ENCODE data around the gene DOHH.

The DOHH gene

GRCh38 chr19:3467437-3468198 lies 32.9 kb downstream of the DOHH start:
- H3K4me1 ChIP-seq, result no peaks in the 10 kb centered on the region
- peaks cover 5% of the 10 kb centered on the region; the same call in 1 of the 2 replicates for H3K36me3 ChIP-seq (replicated peaks)
- DNase-seq (ENCODE audit: low spot score in 2 of 2), result no peak
- H3K9me3 ChIP-seq, result 0 out of 2 replicates have a peak, but pooled peaks cover 2% of the 10 kb centered on the region
- H3K4me3 ChIP-seq, result no peak overlapping the region
- in situ Hi-C loops (cut with MboI; ENCODE audit: low sequenced_read_pairs), result no loop called here
- H3K27me3 ChIP-seq (ENCODE audit: low read depth), result no peaks in the 10 kb centered on the region

GRCh38 chr19:3466635-3467034 lies 33.8 kb downstream of the DOHH start:
- 0 out of 2 replicates have a peak, but pooled peaks cover 2% of the 10 kb centered on the region for H3K9me3 ChIP-seq
- DNase-seq (ENCODE audit: low spot score in 2 of 2), result no peak
- no peak overlapping the region for H3K4me3 ChIP-seq
- no peaks in the 10 kb centered on the region for H3K27me3 ChIP-seq (ENCODE audit: low read depth)
- no peaks in the 10 kb centered on the region for H3K4me1 ChIP-seq
- H3K36me3 ChIP-seq (replicated peaks), result peaks cover 9% of the 10 kb centered on the region; the same call in 1 of the 2 replicates
- in situ Hi-C loops (cut with MboI; ENCODE audit: low sequenced_read_pairs), result no loop called here

- H3K27me3 ChIP-seq (ENCODE audit: low read depth), result no peaks in the 10 kb centered on the region
- in situ Hi-C loops (cut with MboI; ENCODE audit: low sequenced_read_pairs), result no loop called here
- H3K4me1 ChIP-seq, result no peaks in the 10 kb centered on the region
- DNase-seq (ENCODE audit: low spot score in 2 of 2), result no peak
- 0 out of 2 replicates have a peak, but pooled peaks cover 2% of the 10 kb centered on the region for H3K9me3 ChIP-seq
- H3K4me3 ChIP-seq, result no peak overlapping the region
- peaks cover 9% of the 10 kb centered on the region; the same call in 1 of the 2 replicates for H3K36me3 ChIP-seq (replicated peaks)
These were observed 34.9 kb downstream of the DOHH start for GRCh38 chr19:3465552-3465951.

- Histone ChIP-seq H3K4me1 (no peaks in the 10 kb centered on the region), H3K4me3 (no peak overlapping the region), H3K9me3 (0 out of 2 replicates have a peak, but pooled peaks cover 2% of the 10 kb centered on the region), H3K27me3 (ENCODE audit: low read depth) (no peaks in the 10 kb centered on the region), H3K36me3 (replicated peaks) (peaks cover 9% of the 10 kb centered on the region; the same call in 1 of the 2 replicates)
- in situ Hi-C loops (cut with MboI; ENCODE audit: low sequenced_read_pairs), result no loop called here
- DNase-seq (ENCODE audit: low spot score in 2 of 2), result no peak
These were observed 35.8 kb downstream of the DOHH start for GRCh38 chr19:3464587-3465235.

- peaks cover 9% of the 10 kb centered on the region; the same call in 1 of the 2 replicates for H3K36me3 ChIP-seq (replicated peaks)
- no peaks in the 10 kb centered on the region for H3K27me3 ChIP-seq (ENCODE audit: low read depth)
- no peaks in the 10 kb centered on the region for H3K4me1 ChIP-seq
- no peak overlapping the region for H3K4me3 ChIP-seq
- DNase-seq (ENCODE audit: low spot score in 2 of 2), result no peak
- in situ Hi-C loops (cut with MboI; ENCODE audit: low sequenced_read_pairs), result no loop called here
- H3K9me3 ChIP-seq, result 0 out of 2 replicates have a peak, but pooled peaks cover 2% of the 10 kb centered on the region
These were observed 36.5 kb downstream of the DOHH start for GRCh38 chr19:3463714-3464586.

GRCh38 chr19:3462991-3463713 lies 37.3 kb downstream of the DOHH start:
- no peak overlapping the region for H3K4me3 ChIP-seq
- no peak for DNase-seq (ENCODE audit: low spot score in 2 of 2)
- peaks cover 9% of the 10 kb centered on the region; the same call in 1 of the 2 replicates for H3K36me3 ChIP-seq (replicated peaks)
- H3K27me3 ChIP-seq (ENCODE audit: low read depth), result no peaks in the 10 kb centered on the region
- in situ Hi-C loops (cut with MboI; ENCODE audit: low sequenced_read_pairs), result no loop called here
- 0 out of 2 replicates have a peak, but pooled peaks cover 2% of the 10 kb centered on the region for H3K9me3 ChIP-seq
- H3K4me1 ChIP-seq, result no peaks in the 10 kb centered on the region

GRCh38 chr19:3459965-3460582 lies 40.4 kb downstream of the DOHH start:
- Histone ChIP-seq H3K36me3 (replicated peaks) (peaks cover 16% of the 10 kb centered on the region), H3K4me1 (no peaks in the 10 kb centered on the region), H3K27me3 (ENCODE audit: low read depth) (no peaks in the 10 kb centered on the region), H3K4me3 (no peak overlapping the region), H3K9me3 (no peaks in the 10 kb centered on the region)
- DNase-seq (ENCODE audit: low spot score in 2 of 2), result no peak
- in situ Hi-C loops (cut with MboI; ENCODE audit: low sequenced_read_pairs), result no loop called here

GRCh38 chr19:3459089-3459881 lies 41.2 kb downstream of the DOHH start:
- Histone ChIP-seq H3K9me3 (no peaks in the 10 kb centered on the region), H3K27me3 (ENCODE audit: low read depth) (no peaks in the 10 kb centered on the region), H3K4me1 (no peaks in the 10 kb centered on the region), H3K36me3 (replicated peaks) (peaks cover 23% of the 10 kb centered on the region), H3K4me3 (no peak overlapping the region)
- DNase-seq (ENCODE audit: low spot score in 2 of 2), result no peak
- in situ Hi-C loops (cut with MboI; ENCODE audit: low sequenced_read_pairs), result no loop called here

- in situ Hi-C loops (cut with MboI; ENCODE audit: low sequenced_read_pairs), result no loop called here
- Histone ChIP-seq H3K4me1 (no peaks in the 10 kb centered on the region), H3K9me3 (no peaks in the 10 kb centered on the region), H3K36me3 (replicated peaks) (peaks cover 31% of the 10 kb centered on the region), H3K4me3 (no peak overlapping the region), H3K27me3 (ENCODE audit: low read depth) (no peaks in the 10 kb centered on the region)
- DNase-seq (ENCODE audit: low spot score in 2 of 2), result no peak
These were observed 42.0 kb downstream of the DOHH start for GRCh38 chr19:3458229-3459088.

- Histone ChIP-seq H3K4me1 (no peaks in the 10 kb centered on the region), H3K27me3 (ENCODE audit: low read depth) (no peaks in the 10 kb centered on the region), H3K36me3 (replicated peaks) (peaks cover 34% of the 10 kb centered on the region), H3K4me3 (no peak overlapping the region), H3K9me3 (no peaks in the 10 kb centered on the region)
- in situ Hi-C loops (cut with MboI; ENCODE audit: low sequenced_read_pairs), result no loop called here
- no peak for DNase-seq (ENCODE audit: low spot score in 2 of 2)
These were observed 42.8 kb downstream of the DOHH start for GRCh38 chr19:3457528-3458228.

- in situ Hi-C loops (cut with MboI; ENCODE audit: low sequenced_read_pairs), result no loop called here
- H3K36me3 ChIP-seq (replicated peaks), result peaks cover 37% of the 10 kb centered on the region
These were observed 43.4 kb downstream of the DOHH start for GRCh38 chr19:3456925-3457527.

More at GRCh38 chr19:3456925-3457527, 43.4 kb downstream of the DOHH start:
- H3K27me3 ChIP-seq (ENCODE audit: low read depth), result no peaks in the 10 kb centered on the region
- no peak for DNase-seq (ENCODE audit: low spot score in 2 of 2)
- no peaks in the 10 kb centered on the region for H3K9me3 ChIP-seq
- H3K4me3 ChIP-seq, result no peak overlapping the region
- H3K4me1 ChIP-seq, result no peaks in the 10 kb centered on the region
